ENCODE data around the gene TPM3. TPM values are rescaled to one million over a fixed set of nuclear protein-coding genes. Genes with fewer than 3 reads are reported as not detected.

TPM3 gene
- total and polyA plus RNA-seq, 9 of the 15 experiments (the other 6 are each of a cell fraction or from before 2014, with no cell fraction given) = 202 to 604 (median 421) TPM

GRCh38 chr1:154220071-154220969 lies 28.4 kb upstream of the TPM3 start, which contains the start of gene UBAP2L (continued):
- TF ChIP-seq TEAD4 (IDR thresholded peaks at IDR 0.05; ENCODE audit: low read length) (no peak), TEAD4 (CRISPR knock-in tag; IDR thresholded peaks at IDR 0.05; ENCODE audit: borderline replicate concordance) (no peak), JUNB (CRISPR knock-in tag; conservative IDR thresholded peaks at IDR 0.05) (no peak), TOE1 (IDR thresholded peaks at IDR 0.05; ENCODE audit: borderline replicate concordance) (peak; percentile 99), TOE1 (CRISPR knock-in tag; IDR thresholded peaks at IDR 0.05; ENCODE audit: borderline replicate concordance, low read depth) (peak; percentile 84; the same call in 1 of the 2 replicates), BRF2 (IDR thresholded peaks at IDR 0.05; ENCODE audit: borderline replicate concordance, insufficient read depth, insufficient read length) (no peak), CEBPB (tag; IDR thresholded peaks at IDR 0.05) (no peak), ZBTB49 (CRISPR knock-in tag; IDR thresholded peaks at IDR 0.05; ENCODE audit: borderline replicate concordance) (peak; percentile 20; the same call in 1 of the 2 replicates), NR2C2 (CRISPR knock-in tag; IDR thresholded peaks at IDR 0.05) (no peak), NR2C2 (tag; IDR thresholded peaks at IDR 0.05) (peak; percentile 32; the same call in 1 of the 2 replicates), C11orf30 (IDR thresholded peaks at IDR 0.05; ENCODE audit: low read depth) (peak; percentile 58), CSDE1 (IDR thresholded peaks at IDR 0.05) (no peak), ZNF316 (IDR thresholded peaks at IDR 0.05) (0 out of 2 replicates have a peak, but pooled peaks have one; percentile 12), ZNF133 (CRISPR knock-in tag; IDR thresholded peaks at IDR 0.05) (no peak), SMC3 (conservative IDR thresholded peaks at IDR 0.05; ENCODE audit: insufficient read depth, low read depth, low read length) (no peak), PHF8 (IDR thresholded peaks at IDR 0.05; ENCODE audit: borderline replicate concordance, low read length) (peak; percentile 85), NEUROD1 (IDR thresholded peaks at IDR 0.05; ENCODE audit: borderline replicate concordance, low read depth, low read length, partially characterized antibody) (peak; percentile 79), HMGN3 (IDR thresholded peaks at IDR 0.05; ENCODE audit: borderline replicate concordance, extremely low read depth, insufficient read length, low read depth, low read length) (peak; percentile 86), THRAP3 (IDR thresholded peaks at IDR 0.05; ENCODE audit: borderline replicate concordance) (no peak), TBL1XR1 (IDR thresholded peaks at IDR 0.05; ENCODE audit: low read length in 2 of 2) (peak in 1 of 2 experiments; percentile 37; a peak in 1 of 4 replicates)

Data from K562 (cell line).